HG03432 (cell line): Measurements from ENCODE around the gene FRMPD4.

ENCODE experiments used
- ATAC-seq: cut with Tn5 transposase; IDR thresholded peaks from one replicate; pipeline ENCODE4 v1.9.1; 2021; ENCODE audit warnings: mild to moderate bottlenecking, moderate library complexity; ENCODE audit not compliant: unreplicated experiment

FRMPD4 gene

GRCh38 chrX:12210196-12210815, 72.0 kb downstream of the FRMPD4 start:
- no peak for ATAC-seq

GRCh38 chrX:12210971-12211370, 72.7 kb downstream of the FRMPD4 start:
- no peak for ATAC-seq

GRCh38 chrX:12223650-12224049, 85.4 kb downstream of the FRMPD4 start:
- no peak for ATAC-seq

- no peak for ATAC-seq
Observed at GRCh38 chrX:12225107-12225506, 86.8 kb downstream of the FRMPD4 start.

GRCh38 chrX:12227412-12228041, 89.3 kb downstream of the FRMPD4 start:
- ATAC-seq: no peak

GRCh38 chrX:12228862-12229261, 90.6 kb downstream of the FRMPD4 start:
- no peak for ATAC-seq

GRCh38 chrX:12229986-12230385, 91.7 kb downstream of the FRMPD4 start:
- ATAC-seq: no peak

GRCh38 chrX:12234534-12235329, 96.5 kb downstream of the FRMPD4 start:
- no peak for ATAC-seq

- ATAC-seq: no peak
Observed at GRCh38 chrX:12236156-12236555, 97.9 kb downstream of the FRMPD4 start.

- ATAC-seq: no peak
Observed at GRCh38 chrX:12237131-12237530, 98.9 kb downstream of the FRMPD4 start.

- no peak for ATAC-seq
Observed at GRCh38 chrX:12237771-12238170, 99.5 kb downstream of the FRMPD4 start.

GRCh38 chrX:12239356-12240082, 101.2 kb downstream of the FRMPD4 start:
- ATAC-seq: no peak

- ATAC-seq: no peak
Observed at GRCh38 chrX:12240491-12240890, 102.2 kb downstream of the FRMPD4 start.

GRCh38 chrX:12241026-12241425, 102.8 kb downstream of the FRMPD4 start:
- no peak for ATAC-seq

GRCh38 chrX:12245650-12246645, 107.7 kb downstream of the FRMPD4 start:
- no peak for ATAC-seq

- no peak for ATAC-seq
Observed at GRCh38 chrX:12249997-12250396, 111.7 kb downstream of the FRMPD4 start.

GRCh38 chrX:12263211-12263610, 124.9 kb downstream of the FRMPD4 start:
- no peak for ATAC-seq

- ATAC-seq: no peak
Observed at GRCh38 chrX:12269484-12269883, 131.2 kb downstream of the FRMPD4 start.

GRCh38 chrX:12278151-12278550, 139.9 kb downstream of the FRMPD4 start:
- ATAC-seq: no peak

- ATAC-seq: no peak
Observed at GRCh38 chrX:12282991-12283390, 144.7 kb downstream of the FRMPD4 start.
